ENCODE results near the gene SYT1.
"Not testable (repeated sequence)": the region's sequence is repeated elsewhere in the genome, so short reads cannot be mapped to it uniquely, and the experiment has no call there.

SYT1 gene

GRCh38 chr12:79156846-79157463 is 292.4 kb downstream of the SYT1 start:
- DNase-seq, result no peak

GRCh38 chr12:79161249-79161934 is 296.8 kb downstream of the SYT1 start:
- DNase-seq, result no peak

DNA sequence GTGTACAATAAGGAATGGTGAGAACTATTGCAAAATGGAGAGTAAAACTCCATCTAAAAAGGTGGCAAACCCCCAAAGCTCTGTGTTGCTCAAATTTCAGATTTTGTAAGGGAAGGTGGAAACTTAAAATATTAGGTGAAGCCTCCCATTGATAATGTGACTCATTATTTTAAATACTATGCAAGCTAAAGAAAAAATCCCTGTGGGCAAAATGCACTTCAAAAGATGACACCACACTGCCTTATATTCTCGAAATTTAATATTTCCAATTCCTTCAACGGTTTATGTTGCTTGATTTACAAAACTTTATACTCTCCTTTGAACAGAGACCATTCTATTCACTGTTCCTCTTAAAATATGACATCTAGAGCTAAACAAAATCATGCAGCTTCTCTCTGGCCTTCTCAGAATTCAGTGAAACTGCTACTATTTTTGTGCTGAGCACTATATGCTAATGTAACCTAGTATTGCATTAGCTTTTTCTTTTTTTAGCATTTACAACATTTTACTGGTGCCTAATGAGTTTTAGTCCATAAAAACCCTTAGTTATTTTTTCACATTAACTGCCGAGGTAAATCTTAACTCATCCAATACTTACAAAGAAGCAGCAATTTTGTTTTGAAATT is 297.7 kb downstream of the SYT1 start:
- no peak for DNase-seq

- DNase-seq, result no peak
Observed at GRCh38 chr12:79162948-79163347, 298.4 kb downstream of the SYT1 start.

DNA sequence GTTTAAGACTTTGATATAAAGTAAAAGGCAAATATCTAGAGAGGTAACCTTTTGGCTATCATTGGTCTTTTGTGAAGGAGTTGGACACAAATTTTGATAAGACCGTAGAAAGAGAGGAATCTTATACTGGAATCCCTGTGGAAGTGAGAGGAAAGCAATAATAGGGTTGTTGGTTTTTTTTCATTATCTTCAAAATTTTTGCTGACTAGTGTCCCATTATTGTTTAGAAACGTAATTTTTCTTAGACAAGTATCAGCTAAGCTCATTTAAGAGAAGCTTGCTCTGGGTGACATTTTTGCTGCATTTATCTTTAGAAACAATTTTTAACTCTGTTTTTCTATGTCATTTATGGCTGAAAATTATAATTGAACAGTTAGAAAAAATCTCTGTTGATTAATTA is 300.3 kb downstream of the SYT1 start:
- no peak for DNase-seq

GRCh38 chr12:79168687-79169086 is 304.1 kb downstream of the SYT1 start:
- DNase-seq, result no peak

GRCh38 chr12:79174626-79175025 is 310.1 kb downstream of the SYT1 start:
- no peak for DNase-seq

- no peak for DNase-seq
Observed at GRCh38 chr12:79183003-79183402, 318.4 kb downstream of the SYT1 start.

DNA sequence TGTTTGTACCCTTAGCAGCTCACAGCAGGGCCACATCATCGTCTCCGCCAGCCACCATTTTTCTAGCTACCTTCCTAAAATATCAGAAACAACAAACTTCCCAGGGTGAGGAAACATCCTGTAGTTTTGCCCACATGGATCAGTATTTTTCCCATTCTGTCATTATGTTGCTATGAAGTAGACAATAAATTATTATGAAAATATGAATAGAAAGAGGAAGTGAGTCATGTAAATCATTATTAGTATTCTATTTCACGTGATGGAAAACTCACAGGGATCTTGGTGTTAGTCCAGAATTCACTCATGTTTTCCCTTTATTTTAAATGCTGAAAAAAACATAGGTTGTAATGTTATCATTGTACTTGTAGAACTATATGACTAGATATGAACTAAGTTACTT is 319.4 kb downstream of the SYT1 start:
- no peak for DNase-seq

DNA sequence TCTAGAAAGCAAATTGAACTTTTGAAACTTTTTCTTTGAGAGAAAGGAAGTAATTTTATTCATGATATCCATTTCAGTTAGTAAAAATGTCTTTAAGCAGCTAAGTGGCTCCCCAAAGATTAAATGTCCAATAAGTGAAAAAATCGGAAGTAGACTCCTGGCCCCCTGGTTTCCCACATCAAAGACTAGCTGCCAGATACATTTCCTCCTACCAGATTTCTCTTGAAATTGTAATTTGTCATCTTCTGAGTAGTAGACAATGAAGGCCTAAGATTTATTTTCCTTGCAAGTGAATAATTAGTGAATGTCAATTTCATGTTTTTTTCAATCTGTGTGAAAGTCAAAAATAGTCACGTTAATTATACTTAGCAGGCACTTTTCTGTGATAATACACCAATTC is 321.9 kb downstream of the SYT1 start:
- DNase-seq, result no peak

- DNase-seq, result peak; percentile 60
Observed at GRCh38 chr12:79187032-79187431, 322.5 kb downstream of the SYT1 start.

GRCh38 chr12:79191391-79191790 is 326.8 kb downstream of the SYT1 start:
- DNase-seq, result no peak

DNA sequence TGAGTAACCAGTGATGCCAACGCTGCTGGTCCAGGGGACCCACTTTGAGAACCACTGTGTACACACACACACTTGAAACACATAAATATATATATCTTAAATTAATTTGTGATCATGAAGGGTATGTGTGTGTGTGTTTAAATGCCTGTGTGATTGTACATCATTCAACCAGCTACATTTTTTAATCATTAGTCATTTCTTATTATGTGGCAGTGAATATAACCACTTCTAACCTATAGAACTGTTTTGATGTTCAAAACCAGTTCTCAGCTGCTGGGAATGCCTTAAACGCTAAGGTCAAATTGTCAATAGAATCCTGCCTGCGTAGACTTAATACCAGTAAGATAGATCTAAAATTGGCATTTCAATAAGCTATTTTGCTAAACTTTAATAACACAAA is 330.0 kb downstream of the SYT1 start:
- no peak for DNase-seq

- no peak for DNase-seq
Observed at GRCh38 chr12:79199166-79199565, 334.6 kb downstream of the SYT1 start.

DNA sequence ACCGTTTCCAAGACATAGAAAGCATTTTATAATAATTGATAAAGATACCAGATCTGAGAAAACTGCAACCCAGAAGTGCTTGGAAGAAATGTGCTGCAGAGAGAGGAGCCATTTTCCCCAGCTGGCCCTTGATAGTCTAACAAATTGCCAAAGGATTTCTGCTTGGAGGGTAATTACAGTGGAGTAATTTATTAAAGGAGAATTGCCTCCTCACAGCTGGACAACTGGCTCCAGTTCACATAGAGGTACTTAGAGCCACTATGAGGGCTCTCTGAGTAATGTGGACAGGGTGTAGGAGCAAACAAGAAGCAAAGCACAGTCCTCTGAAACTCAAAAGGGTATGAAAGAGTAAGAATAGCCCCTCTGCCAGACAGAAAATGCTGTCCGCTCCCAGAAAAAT is 335.6 kb downstream of the SYT1 start:
- peak; percentile 74 for DNase-seq

DNA sequence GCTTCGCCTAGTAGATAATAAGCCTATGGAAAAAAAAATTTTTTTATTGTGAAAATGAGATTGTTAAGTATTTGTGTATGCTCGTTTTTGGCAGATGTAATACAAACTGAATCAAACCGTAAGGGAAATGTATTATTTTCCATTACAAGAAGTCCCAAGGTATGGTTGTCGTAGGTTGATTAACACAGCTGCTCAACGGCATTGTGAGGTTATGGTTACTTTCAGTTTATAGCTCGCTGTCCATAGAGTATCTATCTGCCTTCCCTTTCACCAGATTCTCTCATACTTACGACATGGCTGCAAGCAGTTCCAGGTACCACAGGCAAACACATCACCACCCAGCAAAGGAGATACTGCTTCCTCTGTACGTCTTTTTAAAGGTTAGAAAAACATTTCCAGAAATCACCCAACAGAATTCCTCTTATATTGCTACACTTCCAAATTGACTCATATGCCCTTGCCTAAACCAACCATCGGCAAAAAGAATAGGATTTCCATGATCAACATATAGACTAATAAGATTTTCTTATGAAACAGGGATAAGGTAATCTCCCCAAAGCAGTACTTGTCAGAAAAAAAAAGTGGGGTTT is 338.6 kb downstream of the SYT1 start:
- peak; percentile 64 for DNase-seq

DNA sequence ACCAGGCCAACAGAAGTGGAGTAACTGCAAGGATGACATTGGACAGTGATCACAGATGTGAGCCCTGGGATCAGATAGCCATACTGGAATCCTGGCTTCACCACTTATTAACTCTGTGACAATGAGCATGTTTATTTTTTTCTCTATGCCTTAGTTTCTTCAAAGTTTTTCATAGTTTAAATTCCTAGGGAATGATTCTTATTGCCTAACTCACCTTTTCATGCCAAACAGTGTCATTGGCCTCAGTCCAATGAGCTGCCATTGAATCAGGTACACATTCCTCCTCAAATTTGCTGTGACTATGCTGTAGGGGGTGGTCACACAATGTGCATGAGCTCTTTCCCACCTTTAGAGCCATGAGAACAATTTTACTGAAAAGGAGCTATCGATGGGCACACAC is 342.3 kb downstream of the SYT1 start:
- no peak for DNase-seq

DNA sequence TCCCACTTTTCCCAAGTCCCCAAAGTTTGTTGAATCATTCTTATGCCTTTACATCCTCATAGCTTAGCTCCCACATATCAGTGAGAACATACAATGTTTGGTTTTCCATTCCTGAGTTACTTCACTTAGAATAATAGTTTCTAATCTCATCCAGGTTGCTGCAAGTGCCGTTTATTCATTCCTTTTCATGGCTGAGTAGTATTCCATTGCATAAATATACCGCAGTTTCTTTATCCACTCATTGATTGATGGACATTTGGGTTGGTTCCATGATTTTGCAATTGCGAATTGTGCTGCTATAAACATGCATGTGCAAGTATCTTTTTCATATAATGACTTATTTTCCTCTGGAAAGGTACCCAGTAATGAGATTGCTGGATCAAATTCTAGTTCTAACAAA is 345.8 kb downstream of the SYT1 start:
- not testable (repeated sequence) for DNase-seq

GRCh38 chr12:79217306-79217705 is 352.7 kb downstream of the SYT1 start:
- peak; percentile 16 for DNase-seq

DNA sequence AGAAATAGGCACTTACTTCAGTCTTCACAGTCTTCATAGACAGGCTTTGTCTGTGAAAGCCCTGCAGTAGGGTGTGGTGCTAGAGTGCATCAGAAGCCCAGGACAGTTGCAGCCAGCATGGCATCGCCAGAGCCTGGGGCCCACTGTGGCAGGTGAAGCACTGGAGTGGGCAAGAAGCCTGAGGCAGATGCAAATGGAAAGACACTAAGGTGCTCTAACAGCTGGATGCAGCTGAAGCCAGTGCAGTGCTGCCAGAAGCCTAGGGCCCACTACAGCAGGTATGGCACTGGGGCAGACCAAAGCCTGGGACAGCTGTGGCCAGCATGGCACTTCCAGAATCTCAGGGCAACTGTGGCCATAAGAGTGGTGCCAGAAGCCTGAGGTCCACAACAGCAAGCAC is 358.6 kb downstream of the SYT1 start:
- no peak for DNase-seq

- no peak for DNase-seq
Observed at GRCh38 chr12:79223761-79224160, 359.2 kb downstream of the SYT1 start.

- DNase-seq, result no peak
Observed at GRCh38 chr12:79227091-79227490, 362.5 kb downstream of the SYT1 start.

- DNase-seq, result no peak
Observed at GRCh38 chr12:79227646-79228045, 363.1 kb downstream of the SYT1 start.

DNA sequence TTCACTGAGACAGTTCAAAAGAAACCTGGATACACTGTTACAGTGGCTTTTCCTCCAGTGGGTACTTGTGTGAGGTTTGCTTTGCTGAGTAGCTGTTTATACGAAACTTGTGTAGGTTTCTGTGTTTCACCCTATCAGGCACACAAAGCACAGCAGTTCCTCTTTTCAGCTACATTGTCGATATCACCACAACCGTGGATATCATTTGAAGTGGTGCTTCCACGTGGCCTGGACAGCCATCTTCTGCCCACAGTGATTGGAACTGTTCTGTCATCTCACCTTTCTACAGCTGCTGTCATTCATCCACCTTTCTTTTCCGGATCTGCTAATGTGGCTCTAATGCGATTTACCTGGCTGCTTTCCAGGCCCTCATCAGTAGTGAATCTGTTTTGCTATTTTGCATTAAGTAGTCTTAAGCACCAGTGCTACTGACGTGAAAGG is 368.8 kb downstream of the SYT1 start:
- DNase-seq, result peak; percentile 41
